Activated T-helper 1 cell treated with anti-CD3 and anti-CD28 coated beads, Interleukin-12 subunit alpha, Interleukin-12 subunit beta, Interleukin-2, Interleukin-4 antibody, amounts not matched to agents 30 ng/mL and 10 ng/mL and 1 ng/mL, durations not matched to agents 14 hours and 24 hours and 36 hours (primary cell): Measurements from ENCODE around the gene COL5A1. TPM values are rescaled to one million over a fixed set of nuclear protein-coding genes. Genes with fewer than 3 reads are reported as not detected.

Experiments used
- DNase-seq: peaks from one replicate; pipeline ENCODE4 v3.0.0; 2021; ENCODE audit warnings: low spot score
- H3K27ac Mint-ChIP-seq: one replicate; pipeline ENCODE4 v1.8.0; 2021; ENCODE audit warnings: mild to moderate bottlenecking, mixed read lengths
- H3K27me3 Mint-ChIP-seq: one replicate; pipeline ENCODE4 v1.8.0; 2022; ENCODE audit warnings: mild to moderate bottlenecking, moderate library complexity, mixed read lengths; ENCODE audit not compliant: insufficient read depth
- H3K36me3 Mint-ChIP-seq: one replicate; pipeline ENCODE4 v1.8.0; 2021; ENCODE audit warnings: low read depth, mixed read lengths
- H3K4me1 Mint-ChIP-seq: one replicate; pipeline ENCODE4 v1.8.0; 2021; ENCODE audit warnings: low read depth, mixed read lengths
- H3K4me3 Mint-ChIP-seq: one replicate; pipeline ENCODE4 v1.8.0; 2021; ENCODE audit warnings: mild to moderate bottlenecking, moderate library complexity, mixed read lengths
- H3K9me3 Mint-ChIP-seq: one replicate; pipeline ENCODE4 v1.8.0; 2021; ENCODE audit warnings: mixed read lengths
- intact Hi-C: fragments of 100-400 bp; cut with micrococcal nuclease; formaldehyde crosslinking; loops from one replicate; pipeline ENCODE4 v1.15.1; 2024
- total RNA-seq: library from RNA; stranded (reverse); gene quantifications from 2 replicates; pipeline ENCODE4 v1.2.3, GENCODE V29; 2022

Gene COL5A1
- total RNA-seq, 1 donor from 2014 or later = not detected

GRCh38 chr9:134738869-134739659 lies 97.5 kb downstream of the COL5A1 start:
- Mint-ChIP-seq H3K27me3 (no peaks in the 10 kb centered on the region), H3K36me3 (no peaks in the 10 kb centered on the region), H3K9me3 (no peaks in the 10 kb centered on the region), H3K4me3 (no peak overlapping the region), H3K27ac (no peak overlapping the region), H3K4me1 (no peaks in the 10 kb centered on the region)
- intact Hi-C loops = loop anchor here (1.0 kb wide), 1 partner anchor 41 kb away; no protein-coding TSS in a partner anchor
- no peak for DNase-seq

- Mint-ChIP-seq H3K27ac (no peak overlapping the region), H3K4me1 (no peaks in the 10 kb centered on the region), H3K27me3 (no peaks in the 10 kb centered on the region), H3K9me3 (no peaks in the 10 kb centered on the region), H3K4me3 (no peak overlapping the region), H3K36me3 (no peaks in the 10 kb centered on the region)
- DNase-seq = no peak
- intact Hi-C loops = loop anchor here (1.0 kb wide), 1 partner anchor 41 kb away; no protein-coding TSS in a partner anchor
These were observed 98.0 kb downstream of the COL5A1 start for GRCh38 chr9:134739660-134739968.

GRCh38 chr9:134740071-134740470 lies 98.5 kb downstream of the COL5A1 start:
- DNase-seq = no peak
- Mint-ChIP-seq H3K4me1 (no peaks in the 10 kb centered on the region), H3K9me3 (no peaks in the 10 kb centered on the region), H3K27me3 (no peaks in the 10 kb centered on the region), H3K27ac (no peak overlapping the region), H3K4me3 (no peak overlapping the region), H3K36me3 (no peaks in the 10 kb centered on the region)
- intact Hi-C loops = no loop called here

- intact Hi-C loops = no loop called here
- Mint-ChIP-seq H3K36me3 (no peaks in the 10 kb centered on the region), H3K27me3 (no peaks in the 10 kb centered on the region), H3K4me3 (no peak overlapping the region), H3K9me3 (peaks cover 6% of the 10 kb centered on the region), H3K27ac (no peak overlapping the region), H3K4me1 (no peaks in the 10 kb centered on the region)
- no peak for DNase-seq
These were observed 100.2 kb downstream of the COL5A1 start for GRCh38 chr9:134741846-134742245.

- H3K27ac Mint-ChIP-seq = no peak overlapping the region
- no peaks in the 10 kb centered on the region for H3K27me3 Mint-ChIP-seq
- H3K4me3 Mint-ChIP-seq = no peak overlapping the region
- no peaks in the 10 kb centered on the region for H3K36me3 Mint-ChIP-seq
- intact Hi-C loops = no loop called here
- peaks cover 8% of the 10 kb centered on the region for H3K9me3 Mint-ChIP-seq
- DNase-seq = no peak
- no peaks in the 10 kb centered on the region for H3K4me1 Mint-ChIP-seq
These were observed 101.4 kb downstream of the COL5A1 start for GRCh38 chr9:134742822-134743535.

- Mint-ChIP-seq H3K4me1 (no peaks in the 10 kb centered on the region), H3K4me3 (no peak overlapping the region), H3K36me3 (no peaks in the 10 kb centered on the region), H3K27ac (no peak overlapping the region), H3K9me3 (peaks cover 12% of the 10 kb centered on the region), H3K27me3 (no peaks in the 10 kb centered on the region)
- intact Hi-C loops = no loop called here
- DNase-seq = no peak
These were observed 102.2 kb downstream of the COL5A1 start for GRCh38 chr9:134743853-134744252.

- Mint-ChIP-seq H3K27me3 (no peaks in the 10 kb centered on the region), H3K27ac (no peak overlapping the region), H3K4me1 (no peaks in the 10 kb centered on the region), H3K9me3 (peaks cover 12% of the 10 kb centered on the region), H3K36me3 (no peaks in the 10 kb centered on the region), H3K4me3 (no peak overlapping the region)
- DNase-seq = no peak
- intact Hi-C loops = no loop called here
These were observed 103.0 kb downstream of the COL5A1 start for GRCh38 chr9:134744385-134745295.

- Mint-ChIP-seq H3K27me3 (no peaks in the 10 kb centered on the region), H3K36me3 (no peaks in the 10 kb centered on the region), H3K4me1 (no peaks in the 10 kb centered on the region), H3K4me3 (no peak overlapping the region), H3K27ac (no peak overlapping the region), H3K9me3 (peaks cover 12% of the 10 kb centered on the region)
- intact Hi-C loops = no loop called here
- no peak for DNase-seq
These were observed 106.4 kb downstream of the COL5A1 start for GRCh38 chr9:134747951-134748489.

- H3K27ac Mint-ChIP-seq = no peak overlapping the region
- intact Hi-C loops = no loop called here
- H3K4me3 Mint-ChIP-seq = no peak overlapping the region
- no peaks in the 10 kb centered on the region for H3K4me1 Mint-ChIP-seq
- no peak for DNase-seq
- peaks cover 12% of the 10 kb centered on the region for H3K9me3 Mint-ChIP-seq
- H3K27me3 Mint-ChIP-seq = no peaks in the 10 kb centered on the region
- H3K36me3 Mint-ChIP-seq = no peaks in the 10 kb centered on the region
These were observed 107.0 kb downstream of the COL5A1 start for GRCh38 chr9:134748591-134748990.

- Mint-ChIP-seq H3K27me3 (no peaks in the 10 kb centered on the region), H3K36me3 (no peaks in the 10 kb centered on the region), H3K4me1 (no peaks in the 10 kb centered on the region), H3K4me3 (no peak overlapping the region), H3K9me3 (peaks cover 10% of the 10 kb centered on the region), H3K27ac (no peak overlapping the region)
- DNase-seq = no peak
- intact Hi-C loops = no loop called here
These were observed 109.0 kb downstream of the COL5A1 start for GRCh38 chr9:134750450-134751155.

- H3K27me3 Mint-ChIP-seq = no peaks in the 10 kb centered on the region
- no peak overlapping the region for H3K27ac Mint-ChIP-seq
- no peaks in the 10 kb centered on the region for H3K36me3 Mint-ChIP-seq
These were observed 110.0 kb downstream of the COL5A1 start for GRCh38 chr9:134751622-134752021.

GRCh38 chr9:134752471-134753168 lies 111.0 kb downstream of the COL5A1 start:
- Mint-ChIP-seq H3K36me3 (no peaks in the 10 kb centered on the region), H3K4me1 (no peaks in the 10 kb centered on the region), H3K27ac (no peak overlapping the region), H3K27me3 (no peaks in the 10 kb centered on the region), H3K9me3 (peaks cover 6% of the 10 kb centered on the region), H3K4me3 (no peak overlapping the region)
- DNase-seq = no peak
- intact Hi-C loops = no loop called here

More at GRCh38 chr9:134751622-134752021, 110.0 kb downstream of the COL5A1 start:
- H3K9me3 Mint-ChIP-seq = peaks cover 6% of the 10 kb centered on the region
- no peaks in the 10 kb centered on the region for H3K4me1 Mint-ChIP-seq
- DNase-seq = no peak
- no peak overlapping the region for H3K4me3 Mint-ChIP-seq
- intact Hi-C loops = no loop called here
